HG02623 (cell line): Measurements from ENCODE around the gene FARP1.
"Not testable (repeated sequence)": the region's sequence is repeated elsewhere in the genome, so short reads cannot be mapped to it uniquely, and the experiment has no call there.

Source experiments
- ATAC-seq: cut with Tn5 transposase; IDR thresholded peaks from one replicate; pipeline ENCODE4 v1.9.1; 2021; ENCODE audit warnings: moderate library complexity; ENCODE audit not compliant: unreplicated experiment

Gene FARP1

GRCh38 chr13:98389319-98389718, 246.4 kb downstream of the FARP1 start:
- no peak for ATAC-seq

- ATAC-seq = no peak
Measured at GRCh38 chr13:98390086-98390715, 247.3 kb downstream of the FARP1 start.

- no peak for ATAC-seq
Measured at GRCh38 chr13:98393873-98394272, 251.0 kb downstream of the FARP1 start.

- no peak for ATAC-seq
Measured at GRCh38 chr13:98394820-98395510, 252.1 kb downstream of the FARP1 start.

- no peak for ATAC-seq
Measured at GRCh38 chr13:98396071-98396710, 253.3 kb downstream of the FARP1 start.

- no peak for ATAC-seq
Measured at GRCh38 chr13:98397221-98397620, 254.3 kb downstream of the FARP1 start.

- no peak for ATAC-seq
Measured at GRCh38 chr13:98397861-98398260, 255.0 kb downstream of the FARP1 start.

- ATAC-seq = no peak
Measured at GRCh38 chr13:98398581-98398980, 255.7 kb downstream of the FARP1 start.

- ATAC-seq = no peak
Measured at GRCh38 chr13:98399756-98400155, 256.9 kb downstream of the FARP1 start.

GRCh38 chr13:98401934-98402333, 259.0 kb downstream of the FARP1 start:
- ATAC-seq = no peak

GRCh38 chr13:98403076-98403475, 260.2 kb downstream of the FARP1 start:
- no peak for ATAC-seq

- no peak for ATAC-seq
Measured at GRCh38 chr13:98405107-98405571, 262.2 kb downstream of the FARP1 start.

GRCh38 chr13:98405690-98406344, 262.9 kb downstream of the FARP1 start:
- no peak for ATAC-seq

GRCh38 chr13:98406427-98406826, 263.5 kb downstream of the FARP1 start:
- no peak for ATAC-seq

GRCh38 chr13:98406971-98407370, 264.1 kb downstream of the FARP1 start:
- ATAC-seq = no peak

- ATAC-seq = no peak
Measured at GRCh38 chr13:98407575-98407974, 264.7 kb downstream of the FARP1 start.

- no peak for ATAC-seq
Measured at GRCh38 chr13:98409281-98409680, 266.4 kb downstream of the FARP1 start.

GRCh38 chr13:98410612-98411011, 267.7 kb downstream of the FARP1 start:
- no peak for ATAC-seq

GRCh38 chr13:98411013-98411412, 268.1 kb downstream of the FARP1 start:
- ATAC-seq = no peak

GRCh38 chr13:98411617-98412265, 268.8 kb downstream of the FARP1 start:
- ATAC-seq = no peak

- not testable (repeated sequence) for ATAC-seq
Measured at GRCh38 chr13:98413278-98413677, 270.4 kb downstream of the FARP1 start.
